GM18907 (cell line): ENCODE measurements around the gene IL4I1.

ENCODE experiments used
- ATAC-seq: cut with Tn5 transposase; IDR thresholded peaks from one replicate; pipeline ENCODE4 v1.9.1; 2021; ENCODE audit warnings: mild to moderate bottlenecking, moderate library complexity; ENCODE audit not compliant: unreplicated experiment

Gene IL4I1

DNA sequence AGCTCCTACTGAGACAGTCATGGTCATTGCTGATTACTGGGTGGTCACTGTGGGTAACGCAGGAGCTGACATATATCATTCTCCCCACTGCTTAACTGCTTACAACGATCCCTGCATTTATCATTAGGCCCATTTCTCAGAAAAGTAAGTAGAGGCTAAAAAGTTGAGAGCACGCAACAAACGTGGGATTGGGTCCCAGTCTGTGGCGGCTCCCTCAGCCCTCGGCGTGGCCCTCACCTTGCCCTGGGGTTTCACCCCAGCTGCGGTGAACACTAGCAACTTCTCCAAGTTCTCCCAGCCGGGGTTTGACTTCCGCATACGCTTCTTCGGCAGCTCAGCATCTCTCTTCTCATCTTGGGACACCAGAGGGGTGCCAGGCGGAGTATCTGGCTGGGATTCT lies 31.8 kb downstream of the IL4I1 start:
- no peak for ATAC-seq

DNA sequence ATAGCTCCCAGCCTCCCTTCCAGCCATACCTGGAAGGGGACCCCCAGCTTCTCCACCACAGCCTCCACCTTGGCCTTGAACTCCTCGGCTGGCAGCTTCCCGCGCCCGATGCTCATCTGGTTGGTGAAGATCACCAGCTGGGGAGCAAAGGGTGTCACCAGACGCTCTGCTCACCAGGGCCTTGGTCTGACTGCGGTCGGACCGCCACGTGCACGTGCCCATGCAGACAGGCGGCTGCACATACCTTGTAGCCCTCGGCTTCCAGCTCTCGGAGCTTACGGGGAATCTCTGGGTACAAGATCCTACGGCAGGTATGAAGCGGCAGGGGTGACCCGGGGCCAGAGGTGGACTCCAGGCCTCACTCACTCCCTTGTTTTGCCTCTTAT lies 32.8 kb downstream of the IL4I1 start:
- ATAC-seq, result no peak

DNA sequence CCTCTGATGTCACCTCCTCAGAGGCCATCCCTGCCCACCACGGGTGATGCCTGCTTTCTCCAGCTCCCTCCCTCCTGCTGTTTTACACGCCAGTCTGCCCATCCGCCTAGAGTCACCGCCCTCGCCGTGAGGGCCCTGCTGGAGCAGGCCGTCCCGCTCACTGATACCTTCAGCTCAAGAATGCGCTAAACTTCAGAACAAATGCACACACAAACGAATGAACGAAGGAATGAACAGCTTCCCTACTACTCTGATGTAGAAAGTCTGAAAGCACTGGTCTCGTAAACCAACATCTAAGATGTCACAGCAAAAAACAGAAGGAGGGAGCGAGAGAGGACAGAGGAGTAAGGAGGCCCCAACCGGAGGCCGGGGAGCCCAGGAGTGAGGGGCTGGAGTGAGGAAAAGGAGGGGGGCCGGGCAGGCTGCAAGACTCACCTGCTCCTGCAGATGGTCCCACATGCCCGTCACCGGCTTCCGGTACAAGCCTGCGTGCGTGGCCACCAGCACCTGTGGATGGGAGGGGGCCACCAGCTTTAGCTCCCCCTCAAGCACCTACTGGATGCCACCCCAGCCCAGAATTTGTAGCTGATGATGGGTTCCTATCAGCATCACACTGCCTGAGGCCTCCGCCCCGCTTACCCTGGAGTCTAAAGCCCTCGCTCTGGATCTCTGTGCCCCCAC lies 33.3 kb downstream of the IL4I1 start:
- no peak for ATAC-seq

DNA sequence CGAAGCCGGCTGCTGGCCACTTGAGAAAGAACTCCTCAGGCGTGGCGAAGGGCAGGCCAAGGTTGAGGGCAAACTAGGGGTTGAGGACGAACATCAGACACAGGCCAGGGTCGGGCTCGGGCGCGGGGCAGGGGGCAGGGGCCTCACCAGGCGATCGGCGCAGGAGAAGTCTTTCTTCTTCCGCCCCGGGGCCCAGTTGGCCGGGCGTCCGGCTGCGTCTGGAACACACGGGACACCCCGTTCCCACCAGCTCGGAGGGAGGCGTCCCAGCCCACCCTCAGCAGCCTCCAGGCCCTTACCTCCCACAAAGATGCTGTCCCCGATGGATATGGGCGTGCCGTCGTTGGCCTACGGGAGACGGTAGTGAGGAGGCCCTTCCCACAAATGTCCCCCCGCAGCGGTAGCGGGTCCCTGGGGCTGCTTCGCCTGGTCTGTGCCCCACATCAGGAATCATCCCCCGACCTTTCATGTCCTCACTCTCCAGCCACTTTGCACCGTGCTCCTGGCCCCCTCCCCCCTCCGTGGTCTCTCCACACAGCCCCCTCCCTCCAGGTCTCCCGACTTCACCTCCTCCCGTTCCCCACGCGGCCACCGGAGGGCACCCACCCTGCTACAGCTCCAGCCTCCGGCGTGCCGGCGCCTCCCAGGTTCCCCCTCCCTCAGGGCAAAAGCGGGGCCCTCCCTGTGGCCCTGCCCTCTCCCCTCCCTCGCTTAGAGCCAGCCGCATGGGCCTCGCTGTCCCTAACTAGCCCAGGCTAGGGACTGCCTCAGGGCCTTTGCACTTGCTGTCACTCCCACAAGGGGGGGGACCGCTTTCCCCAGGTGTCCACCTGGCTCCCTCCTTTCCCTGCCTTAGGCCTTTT lies 34.1 kb downstream of the IL4I1 start:
- no peak for ATAC-seq

DNA sequence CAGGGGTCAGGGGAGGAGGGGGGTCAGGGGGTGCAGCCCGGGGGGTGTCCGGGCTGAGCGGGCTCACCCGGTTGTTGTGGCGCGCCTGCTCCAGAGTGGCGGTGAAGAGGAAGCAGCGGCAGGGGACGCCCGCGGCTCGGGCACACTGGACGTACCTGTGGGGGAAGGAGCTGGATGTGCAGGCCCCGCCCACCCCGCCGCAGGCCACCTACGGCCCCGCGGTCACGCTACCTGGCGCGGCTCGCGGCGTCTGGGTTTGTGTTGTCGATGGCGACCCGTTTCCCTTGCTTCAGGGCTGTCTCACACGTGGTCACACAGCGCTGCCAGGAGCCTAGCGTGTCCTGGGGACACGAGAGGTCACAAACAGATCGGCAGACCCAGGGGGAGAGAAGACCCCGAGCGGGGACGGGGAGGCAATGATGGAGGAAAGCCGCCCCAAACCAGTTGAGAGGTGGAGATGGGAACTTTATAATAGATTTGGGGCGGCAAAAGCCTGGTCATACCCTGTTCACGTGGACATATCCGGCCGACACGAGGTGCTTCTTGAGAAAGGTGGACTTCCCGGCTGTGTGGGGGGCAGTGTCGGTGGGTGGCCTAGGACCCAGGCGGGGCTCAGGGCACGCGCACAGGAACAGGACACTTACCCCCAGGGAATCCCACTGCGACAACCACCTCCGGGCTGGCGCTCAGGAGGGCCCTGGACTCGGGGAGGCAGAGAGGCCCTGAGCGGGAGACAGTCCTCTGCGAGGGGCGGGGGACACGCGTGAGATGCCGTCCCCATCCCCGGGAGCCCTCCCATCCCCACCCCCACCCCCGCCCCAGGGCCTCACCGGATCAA lies 34.9 kb downstream of the IL4I1 start:
- ATAC-seq, result no peak

DNA sequence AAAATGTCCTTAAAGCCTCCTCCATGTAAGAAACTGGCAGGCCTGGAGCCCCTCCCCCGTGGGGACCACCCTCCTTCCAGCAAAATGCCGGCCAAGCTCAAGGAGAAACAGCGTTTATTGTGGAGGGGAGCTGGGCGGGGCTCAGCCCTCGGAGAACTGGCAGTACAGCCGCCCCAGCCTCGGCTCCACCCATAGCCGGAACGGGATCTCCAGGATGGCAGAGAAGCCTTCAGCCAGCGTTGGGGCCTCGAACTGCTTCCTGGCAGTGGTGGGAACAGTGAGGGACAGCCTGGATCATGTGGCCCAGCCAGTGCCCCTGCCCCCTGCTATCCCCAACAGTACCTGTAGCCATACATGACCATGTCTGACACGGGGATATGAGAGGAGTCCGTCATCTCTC lies 35.6 kb downstream of the IL4I1 start:
- no peak for ATAC-seq

DNA sequence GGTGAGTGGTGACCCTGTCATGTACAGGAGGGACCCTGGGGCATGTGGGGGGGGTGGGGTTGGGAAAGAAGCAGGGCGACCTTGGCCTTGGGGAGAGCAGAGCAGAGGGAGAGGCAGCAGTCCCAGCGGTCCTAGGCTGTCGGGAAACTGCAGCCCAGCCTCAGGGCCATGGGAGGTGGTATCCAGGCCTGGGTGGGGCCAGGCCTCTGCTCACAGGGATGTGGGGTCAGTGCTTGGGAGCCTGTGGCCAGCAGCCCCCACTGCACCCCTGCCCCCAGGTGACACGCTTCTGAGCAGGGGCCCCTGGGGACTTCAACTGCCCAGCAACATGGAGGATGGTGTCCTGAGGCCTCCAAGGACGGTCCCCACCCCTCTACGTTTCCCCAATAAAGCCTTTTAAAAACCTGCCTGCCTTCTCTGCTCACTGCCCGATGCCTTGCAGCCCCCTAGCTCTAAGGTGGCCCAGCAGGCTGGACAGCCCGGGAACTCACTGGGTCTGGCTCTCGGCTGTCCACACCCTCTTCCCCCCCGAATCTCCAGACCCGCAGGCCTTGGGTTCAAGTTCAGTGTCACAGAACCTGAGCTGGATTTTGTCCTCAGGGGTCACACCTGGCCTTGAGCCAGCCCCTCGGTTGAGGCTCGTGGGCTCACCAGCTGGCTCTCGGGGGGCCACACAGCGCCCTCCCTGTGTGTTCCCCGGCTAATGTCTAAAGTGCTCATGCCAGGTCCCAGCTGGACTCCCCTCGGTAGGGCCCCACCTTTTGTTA lies 36.2 kb downstream of the IL4I1 start:
- no peak for ATAC-seq

DNA sequence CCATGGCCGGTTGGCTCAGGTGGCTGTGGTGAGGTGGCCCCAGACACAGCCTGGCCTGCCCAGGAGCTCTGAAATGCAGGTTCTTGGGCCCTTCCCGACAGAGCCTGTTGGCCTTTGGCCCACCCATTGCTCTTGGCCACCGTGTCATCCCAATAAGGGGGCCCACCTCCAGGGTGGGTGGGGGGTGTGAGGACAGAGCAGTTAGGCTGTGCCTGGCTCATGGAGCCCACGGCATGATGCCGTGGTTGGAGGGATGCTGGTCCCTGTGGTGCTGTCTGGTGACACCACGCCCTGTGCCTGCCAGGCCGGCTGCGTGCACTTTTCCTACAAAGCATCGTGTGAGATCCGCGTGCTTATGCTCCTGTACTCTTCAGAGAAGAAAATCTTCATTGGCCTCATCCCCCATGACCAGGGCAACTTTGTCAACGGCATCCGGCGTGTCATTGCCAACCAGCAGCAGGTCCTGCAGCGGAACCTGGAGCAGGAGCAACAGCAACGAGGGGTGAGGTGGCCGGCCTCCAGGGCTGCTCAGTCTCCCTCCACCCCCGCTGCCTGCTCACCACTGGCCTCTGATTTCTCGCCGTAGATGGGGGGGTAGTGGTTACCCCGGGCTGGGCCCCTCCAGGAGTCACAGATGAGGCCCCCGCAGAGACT lies 36.9 kb downstream of the IL4I1 start:
- no peak for ATAC-seq

DNA sequence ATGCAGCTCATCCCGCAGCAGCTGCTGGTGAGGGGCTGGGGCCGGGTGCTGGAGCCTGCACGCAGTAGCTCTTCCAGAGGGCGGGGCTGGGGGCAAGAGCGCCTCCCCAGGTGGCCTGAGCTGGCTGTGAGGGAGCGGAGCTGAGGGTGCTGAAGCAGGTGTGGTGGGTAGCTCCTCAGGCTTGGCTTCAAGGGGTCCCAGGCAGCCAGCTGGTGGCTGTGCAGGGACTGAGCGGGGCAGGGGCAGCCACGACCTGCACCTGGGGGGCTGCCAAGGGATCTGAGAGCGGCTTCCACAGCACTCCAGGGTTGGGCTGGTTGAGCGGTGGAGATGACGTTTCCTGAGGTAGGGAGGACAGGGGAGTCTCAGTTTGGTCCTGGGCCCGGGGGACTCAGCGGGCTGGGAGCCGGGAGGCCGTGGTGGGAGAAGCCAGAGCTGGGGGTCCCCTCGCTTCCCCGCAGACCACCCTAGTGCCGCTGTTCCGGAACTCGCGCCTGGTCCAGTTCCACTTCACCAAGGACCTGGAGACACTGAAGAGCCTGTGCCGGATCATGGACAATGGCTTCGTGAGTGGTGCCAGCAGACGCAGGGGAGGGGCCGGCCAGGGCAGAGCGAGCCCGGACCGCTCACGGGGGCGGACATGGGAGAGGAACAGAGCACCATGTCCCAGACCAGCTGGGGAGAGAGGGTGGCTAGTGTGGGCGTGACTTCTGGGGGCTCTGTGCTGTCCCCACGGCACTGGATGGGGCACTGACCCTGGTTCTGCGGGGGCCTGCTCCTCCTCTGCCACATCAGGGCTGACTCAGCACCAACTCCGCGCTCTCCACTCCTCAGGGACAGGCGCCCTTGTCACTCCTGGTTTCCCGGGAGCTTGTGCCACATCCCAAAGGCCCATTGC lies 38.4 kb downstream of the IL4I1 start:
- no peak for ATAC-seq

DNA sequence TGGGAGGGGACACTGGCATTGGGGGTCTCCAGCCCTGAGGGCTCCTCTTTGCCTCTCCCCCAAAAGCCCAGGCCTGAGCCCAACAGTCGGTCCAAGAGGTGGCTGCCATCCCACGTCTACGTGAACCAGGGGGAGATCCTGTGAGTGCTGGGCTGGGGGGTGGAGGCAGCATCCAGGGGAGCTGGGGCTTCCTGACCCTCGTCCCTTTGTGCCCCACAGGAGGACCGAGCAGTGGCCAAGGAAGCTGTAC lies 38.9 kb downstream of the IL4I1 start:
- no peak for ATAC-seq

DNA sequence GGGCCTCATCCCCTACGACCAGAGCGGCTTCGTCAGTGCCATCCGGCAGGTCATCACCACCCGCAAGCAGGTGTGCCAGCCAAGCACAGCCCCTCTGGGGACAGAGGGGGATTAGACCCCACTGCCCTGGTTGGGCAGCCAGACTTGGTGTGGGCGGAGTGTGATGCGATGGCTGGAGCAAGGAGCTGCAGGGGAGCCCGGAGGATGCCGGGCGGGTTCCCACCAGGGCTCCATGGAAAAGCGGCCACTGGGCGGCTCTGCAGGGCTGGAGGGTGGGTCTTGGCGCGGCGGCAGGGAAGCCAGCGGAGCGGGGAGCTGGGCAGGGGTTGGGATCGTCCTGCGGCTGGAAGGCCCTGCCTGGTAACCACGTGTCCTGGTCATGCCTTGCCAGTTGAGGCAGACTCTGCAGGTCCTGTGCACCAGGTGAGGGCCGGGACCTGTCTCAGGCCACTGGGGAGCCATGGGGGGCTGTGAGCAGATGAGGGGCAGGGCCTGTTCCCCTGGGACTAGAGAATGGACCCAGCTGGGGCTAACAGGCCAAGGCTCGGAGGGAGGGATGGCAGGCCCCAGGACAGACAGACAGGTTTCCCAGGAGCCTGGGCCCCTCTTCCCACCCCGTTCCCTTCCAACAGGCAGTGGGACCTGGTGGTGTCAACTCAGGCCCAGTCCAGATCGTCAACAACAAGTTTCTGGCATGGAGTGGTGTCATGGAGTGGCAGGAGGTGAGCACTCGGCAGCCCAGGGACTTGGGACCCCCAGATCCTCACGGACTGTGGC lies 39.4 kb downstream of the IL4I1 start:
- ATAC-seq, result no peak

DNA sequence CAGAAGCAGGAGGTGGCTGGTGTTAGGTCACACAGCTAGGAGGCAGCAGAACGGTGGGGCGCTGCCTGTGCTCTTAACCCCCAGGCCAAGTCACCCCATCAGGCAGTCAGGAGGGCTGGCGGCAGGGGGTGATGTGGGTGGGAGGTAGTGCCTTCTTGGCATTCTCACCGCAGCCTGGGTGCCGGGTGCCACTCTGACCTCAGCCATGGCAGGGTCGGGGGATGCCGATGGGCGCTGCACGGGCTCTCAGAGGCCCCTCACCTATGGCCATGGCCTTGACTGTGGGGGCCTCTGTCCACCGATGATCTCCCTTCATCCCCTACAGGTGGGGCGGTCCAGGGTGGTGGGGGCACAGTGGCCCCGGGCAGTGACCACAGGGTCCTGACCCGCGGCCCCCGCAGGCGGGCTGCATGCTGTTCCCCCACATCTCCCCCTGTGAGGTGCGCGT lies 40.1 kb downstream of the IL4I1 start:
- ATAC-seq, result no peak

DNA sequence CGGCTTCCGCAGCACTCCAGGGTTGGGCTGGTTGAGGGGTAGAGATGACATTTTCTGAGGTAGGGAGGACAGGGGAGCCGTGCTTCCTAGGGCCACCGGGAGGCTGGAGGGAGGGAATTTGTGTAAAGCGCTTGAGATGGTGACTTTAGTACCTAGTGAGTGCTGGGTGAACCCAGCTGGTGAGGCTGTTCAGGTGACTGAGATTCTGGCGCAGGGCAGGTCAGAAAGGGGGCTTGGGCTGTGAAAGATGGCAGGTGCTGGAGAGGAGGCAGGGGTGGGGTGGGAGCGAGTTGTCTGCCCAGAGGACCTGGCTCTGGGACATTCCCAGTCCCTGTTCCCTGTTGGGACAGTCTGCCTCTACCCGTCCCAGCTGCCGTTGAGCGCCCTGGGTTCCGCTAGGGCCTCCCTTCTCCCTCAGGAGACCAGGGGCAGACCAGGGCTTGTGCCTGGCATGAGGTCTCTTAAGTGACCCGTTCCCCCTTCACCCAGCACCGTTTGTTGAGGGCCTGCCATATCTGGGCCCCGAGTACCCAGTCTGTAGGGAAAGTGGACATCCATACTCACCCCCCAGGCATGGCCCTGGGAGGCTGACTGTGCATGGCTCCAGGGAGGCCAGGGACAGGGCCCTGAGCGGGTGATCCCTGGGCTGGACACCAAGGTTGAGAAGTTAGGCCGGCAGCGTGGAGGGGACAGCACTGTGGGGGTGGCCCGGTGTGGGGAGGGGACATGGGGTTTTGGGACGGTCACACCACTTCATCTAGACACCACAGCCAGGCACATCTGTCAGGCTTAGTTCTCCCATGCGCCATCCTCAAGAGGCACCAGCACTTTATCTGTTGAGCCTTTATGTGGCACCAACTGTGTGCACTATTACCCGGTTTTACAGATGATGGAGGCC lies 40.8 kb downstream of the IL4I1 start:
- no peak for ATAC-seq

DNA sequence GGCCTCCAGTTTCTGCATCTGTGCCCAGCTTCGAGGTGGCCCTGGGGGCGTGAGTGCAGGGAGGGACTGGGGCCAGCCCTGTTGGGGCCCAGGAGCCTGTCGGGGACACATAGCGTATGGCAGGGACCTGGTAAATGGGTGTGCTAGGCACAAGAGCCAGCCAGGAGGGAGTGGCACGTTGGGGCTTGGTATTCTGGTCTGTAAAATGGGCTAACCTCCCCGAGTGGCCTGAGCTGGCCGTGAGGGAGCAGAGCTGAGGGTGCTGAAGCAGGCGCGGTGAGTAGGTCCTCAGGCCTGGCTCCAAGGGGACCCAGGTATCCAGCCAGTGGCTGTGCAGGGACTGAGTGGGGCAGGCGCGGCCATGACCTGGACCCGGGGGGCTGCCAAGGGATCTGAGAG lies 41.4 kb downstream of the IL4I1 start:
- no peak for ATAC-seq

DNA sequence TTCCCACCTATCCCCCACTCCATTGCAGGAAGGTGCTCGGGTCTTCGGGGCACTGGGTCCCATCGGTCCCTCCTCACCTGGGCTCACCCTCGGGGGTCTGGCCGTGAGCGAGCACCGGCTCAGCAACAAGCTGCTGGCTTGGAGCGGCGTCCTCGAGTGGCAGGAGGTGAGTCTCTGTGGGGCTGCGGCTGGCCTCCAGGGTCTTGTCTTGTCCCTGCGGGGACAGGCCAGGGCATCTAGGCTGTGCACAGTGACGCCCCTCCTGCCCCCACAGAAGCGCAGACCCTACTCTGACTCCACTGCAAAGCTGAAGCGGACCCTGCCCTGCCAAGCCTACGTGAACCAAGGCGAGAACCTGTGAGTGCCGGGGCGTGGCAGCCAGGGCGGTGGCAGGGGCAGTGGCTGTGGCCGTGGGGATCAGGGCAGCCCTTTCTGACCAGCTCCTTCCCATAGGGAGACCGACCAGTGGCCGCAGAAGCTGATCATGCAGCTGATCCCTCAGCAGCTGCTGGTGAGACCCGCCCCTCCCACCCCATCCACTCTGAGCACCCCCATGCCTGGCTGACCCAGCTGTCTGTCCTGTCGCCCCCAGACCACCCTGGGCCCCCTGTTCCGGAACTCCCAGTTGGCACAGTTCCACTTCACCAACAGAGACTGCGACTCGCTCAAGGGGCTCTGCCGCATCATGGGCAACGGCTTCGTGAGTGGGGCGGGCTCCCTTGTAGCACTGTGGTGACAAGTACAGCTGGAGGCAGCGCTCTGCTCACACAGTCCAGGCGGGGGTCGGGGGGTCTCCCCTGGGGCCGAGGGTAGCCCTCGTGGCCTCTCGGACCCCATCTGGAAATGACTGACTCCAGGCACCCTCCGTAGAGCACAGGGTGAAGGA lies 42.1 kb downstream of the IL4I1 start:
- no peak for ATAC-seq

DNA sequence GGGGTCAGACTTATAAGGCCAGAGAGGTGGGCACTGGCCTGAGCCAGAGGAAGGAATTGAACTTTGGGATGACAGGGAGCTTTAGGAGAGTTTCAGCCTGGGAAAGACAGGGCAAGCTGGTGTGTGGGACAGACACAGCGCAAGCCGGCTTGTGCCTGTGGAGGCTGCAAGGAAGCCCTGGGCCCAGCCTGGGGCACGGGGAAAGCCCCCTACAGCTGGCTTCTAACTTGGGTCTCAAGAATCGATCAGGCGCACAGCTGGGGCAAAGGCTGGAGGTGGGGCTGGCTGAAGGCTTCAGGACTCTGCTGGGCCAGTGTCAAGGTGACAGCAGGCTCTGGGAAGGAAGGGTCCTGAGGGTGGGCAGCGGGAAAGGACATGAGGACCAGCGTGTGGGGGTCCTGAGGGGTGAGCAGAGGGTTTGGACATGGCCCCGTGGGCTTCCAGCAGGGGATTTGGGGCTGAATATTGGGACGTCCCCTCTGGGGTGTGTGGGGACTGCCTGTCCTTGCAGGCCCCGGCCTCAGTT lies 42.8 kb downstream of the IL4I1 start:
- ATAC-seq, result no peak
